ENCODE measurements around the gene EID2.

EID2 gene

DNA sequence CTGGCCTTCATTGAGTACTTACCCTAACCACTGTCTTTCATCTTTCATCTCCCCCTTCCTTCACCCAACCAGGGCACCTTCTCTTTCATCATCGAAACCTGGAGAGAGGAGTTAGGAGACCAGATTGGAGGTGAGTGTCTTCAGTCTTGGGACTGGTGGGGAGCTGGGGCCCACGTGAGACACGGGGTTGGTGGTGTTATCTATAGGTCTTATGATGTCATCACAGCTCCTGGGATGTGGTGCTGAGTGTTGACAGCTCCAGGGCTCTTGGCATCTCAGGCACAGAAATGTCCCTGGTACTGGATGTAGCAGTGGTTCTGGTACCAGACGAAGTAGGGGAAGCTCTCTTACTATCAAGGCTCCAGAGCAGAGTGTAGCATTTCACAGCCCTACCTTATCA, 39.4 kb downstream of the EID2 start:
- no peak for DNase-seq

DNA sequence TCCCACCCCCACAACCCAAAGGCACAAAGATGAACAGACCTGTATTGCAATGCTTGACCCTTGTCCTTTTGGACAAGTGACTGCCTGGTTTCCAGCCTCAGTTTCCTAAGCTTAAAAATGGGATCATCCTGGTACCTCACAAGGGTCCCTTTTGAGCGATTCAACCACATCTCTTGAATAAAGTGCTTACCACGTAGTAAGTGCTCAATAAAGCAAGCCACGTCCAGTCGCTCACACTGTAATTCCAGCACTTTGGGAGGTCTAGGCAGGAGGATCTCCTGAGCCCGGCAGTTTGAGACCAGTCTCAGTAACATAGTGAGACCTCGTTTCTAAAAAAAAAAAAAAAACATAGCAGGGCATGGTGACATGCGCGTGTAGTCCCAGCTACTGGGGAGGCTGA, 40.0 kb downstream of the EID2 start:
- DNase-seq, result no peak

DNA sequence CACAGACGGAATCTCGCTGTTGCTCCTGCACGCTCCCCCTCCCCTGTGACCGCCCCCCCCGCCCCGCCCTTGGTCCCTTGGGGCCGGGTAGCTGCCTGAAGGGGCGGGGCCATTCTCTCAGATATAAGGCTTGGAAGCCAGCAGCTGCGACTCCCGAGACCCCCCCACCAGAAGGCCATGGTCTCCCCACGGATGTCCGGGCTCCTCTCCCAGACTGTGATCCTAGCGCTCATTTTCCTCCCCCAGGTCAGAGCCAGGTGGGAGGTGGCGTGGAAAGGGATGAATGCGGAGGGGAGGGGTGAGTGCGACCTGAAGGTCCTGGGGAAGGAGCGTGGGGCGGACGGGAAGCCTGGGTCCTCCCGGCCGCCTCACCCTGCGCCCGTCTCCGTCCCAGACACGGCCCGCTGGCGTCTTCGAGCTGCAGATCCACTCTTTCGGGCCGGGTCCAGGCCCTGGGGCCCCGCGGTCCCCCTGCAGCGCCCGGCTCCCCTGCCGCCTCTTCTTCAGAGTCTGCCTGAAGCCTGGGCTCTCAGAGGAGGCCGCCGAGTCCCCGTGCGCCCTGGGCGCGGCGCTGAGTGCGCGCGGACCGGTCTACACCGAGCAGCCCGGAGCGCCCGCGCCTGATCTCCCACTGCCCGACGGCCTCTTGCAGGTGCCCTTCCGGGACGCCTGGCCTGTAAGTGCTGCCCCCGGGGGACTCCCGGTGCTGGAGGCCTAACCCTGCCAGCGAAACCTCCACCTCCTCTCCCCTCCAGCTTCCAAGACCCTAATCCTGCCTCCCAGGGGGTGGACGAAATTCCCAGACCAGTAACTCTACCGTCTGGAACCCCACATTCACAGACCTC, 40.9 kb downstream of the EID2 start, which contains the start of gene DLL3:
TSS of gene DLL3 (plus strand) at position 150 of the 845 bp plus-strand sequence. CDS start at position 178, 28 bp downstream.
- DNase-seq, result no peak

DNA sequence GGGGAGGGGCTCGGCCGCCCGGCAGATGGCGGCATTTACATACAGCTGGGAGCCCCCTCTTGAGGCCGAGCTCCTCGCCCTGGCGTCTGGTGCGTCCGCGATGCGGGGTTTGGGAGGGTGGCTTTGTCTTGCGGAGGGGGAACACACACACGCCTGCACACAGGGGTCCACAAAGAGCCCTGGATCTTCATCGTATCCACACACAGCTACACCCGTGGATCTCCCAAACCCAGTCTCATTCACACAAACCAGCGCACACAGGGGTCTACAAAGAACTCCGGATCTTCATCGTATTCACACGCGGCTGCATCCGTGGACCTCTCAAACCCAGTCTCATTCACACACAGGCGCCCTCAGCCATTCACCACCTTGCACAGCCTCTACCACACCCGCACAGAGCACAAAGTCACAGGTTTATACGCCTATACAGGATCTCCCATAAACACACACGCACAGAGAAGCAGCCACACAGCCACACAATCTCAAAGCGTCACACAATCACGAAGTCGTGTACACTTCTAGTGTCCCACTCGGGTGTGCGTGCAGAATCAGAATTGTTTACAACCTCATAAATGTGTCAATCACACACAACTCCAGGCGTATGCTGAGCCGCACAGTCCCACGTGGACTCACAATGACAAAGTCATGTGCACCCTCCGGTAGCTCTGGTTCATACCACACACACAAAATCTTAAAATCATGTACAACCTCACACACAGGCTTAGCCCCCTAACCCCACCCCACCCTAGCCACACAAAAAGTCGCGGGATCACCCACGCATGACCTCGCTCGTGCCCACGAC, 41.8 kb downstream of the EID2 start:
- no peak for DNase-seq

DNA sequence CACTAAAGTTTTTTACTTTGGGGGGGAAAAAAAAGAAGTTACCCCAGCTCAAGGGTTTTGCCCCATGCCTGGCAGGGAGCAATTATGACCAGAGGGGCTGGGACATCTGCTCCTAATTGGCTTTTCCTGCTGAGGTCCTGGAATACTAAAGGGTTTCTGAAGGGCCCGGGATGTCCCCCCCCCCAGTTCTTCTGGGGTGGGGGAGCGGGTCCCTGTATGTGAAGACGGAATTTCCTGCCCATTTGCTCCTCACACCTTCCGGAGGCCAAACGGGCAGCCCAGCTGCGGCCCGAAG, 42.3 kb downstream of the EID2 start:
- DNase-seq, result no peak

DNA sequence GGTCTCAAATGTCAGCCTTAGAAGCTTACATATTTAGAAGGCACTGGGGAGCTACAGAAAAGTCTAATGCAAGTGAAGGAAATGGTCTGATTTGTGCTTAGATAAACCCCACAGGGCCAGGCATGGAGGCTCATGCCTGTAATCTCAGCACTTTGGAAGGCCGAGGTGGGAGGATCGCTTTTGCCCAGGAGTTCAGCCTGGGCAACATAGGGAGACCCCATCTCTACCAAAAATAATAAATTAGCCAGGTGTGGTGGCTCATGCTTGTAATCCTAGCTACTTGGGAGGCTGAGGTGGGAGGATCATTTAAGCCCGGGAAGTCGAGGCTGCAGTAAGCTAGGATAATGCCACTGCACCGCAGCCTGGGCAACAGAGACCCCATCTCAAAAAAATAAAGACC, 43.9 kb downstream of the EID2 start:
- no peak for DNase-seq

DNA sequence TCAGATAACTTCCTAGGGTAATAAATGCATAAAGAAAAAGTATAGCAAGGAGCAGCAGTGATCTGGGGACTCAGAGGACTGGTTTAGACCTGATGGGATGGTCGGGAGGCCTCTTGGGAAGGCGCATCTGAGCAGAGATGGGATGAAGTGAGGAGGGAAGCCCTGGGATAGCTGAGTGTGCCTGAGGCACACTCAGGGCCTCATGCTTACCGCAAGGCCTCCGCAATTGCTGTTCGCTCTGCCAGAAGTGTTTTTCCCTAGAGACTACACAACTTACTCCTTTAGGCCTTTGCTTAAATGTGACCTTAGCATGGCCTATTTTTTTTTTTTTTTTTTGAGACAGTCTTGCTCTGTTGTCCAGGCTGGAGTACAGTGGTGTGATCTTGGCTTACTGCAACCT, 45.3 kb downstream of the EID2 start:
- no peak for DNase-seq

DNA sequence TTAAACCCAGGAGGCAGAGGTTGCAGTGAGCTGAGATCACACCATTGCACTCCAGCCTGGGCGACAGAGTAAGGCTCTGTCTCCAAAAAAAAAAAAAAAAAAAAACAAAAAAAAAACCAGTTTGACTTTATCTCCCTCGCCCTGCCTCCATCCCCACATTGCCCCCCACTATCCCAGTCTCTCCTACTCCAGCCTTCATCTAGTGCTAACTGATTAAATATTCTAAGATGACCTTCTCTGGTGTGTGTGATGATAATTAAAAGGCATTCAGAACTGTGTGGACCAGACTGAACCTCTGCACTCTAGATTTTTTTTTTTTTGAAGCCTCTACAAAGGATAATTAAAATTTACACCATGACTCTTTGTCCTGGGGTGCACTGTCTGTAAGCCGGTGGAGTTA, 47.2 kb downstream of the EID2 start:
- DNase-seq, result no peak

DNA sequence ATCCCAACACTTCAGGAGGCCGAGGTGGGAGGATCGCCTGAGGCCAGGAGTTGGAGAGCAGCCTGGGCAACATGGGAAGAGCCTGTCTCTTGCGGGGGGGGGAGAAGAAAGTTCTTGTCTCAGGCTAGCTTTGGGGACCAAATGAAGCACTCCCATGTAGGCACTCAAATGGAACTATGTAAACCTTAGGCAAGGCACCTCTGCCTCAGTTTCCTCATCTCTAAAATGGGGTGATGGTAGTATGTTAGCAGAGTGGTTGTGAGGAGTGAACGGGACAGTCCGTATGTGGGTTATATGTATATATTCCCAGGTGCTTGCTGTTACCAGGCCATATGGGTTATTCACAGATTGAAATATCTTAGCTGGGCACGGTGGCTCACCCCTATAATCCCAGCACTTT, 47.7 kb downstream of the EID2 start:
- DNase-seq, result no peak

DNA sequence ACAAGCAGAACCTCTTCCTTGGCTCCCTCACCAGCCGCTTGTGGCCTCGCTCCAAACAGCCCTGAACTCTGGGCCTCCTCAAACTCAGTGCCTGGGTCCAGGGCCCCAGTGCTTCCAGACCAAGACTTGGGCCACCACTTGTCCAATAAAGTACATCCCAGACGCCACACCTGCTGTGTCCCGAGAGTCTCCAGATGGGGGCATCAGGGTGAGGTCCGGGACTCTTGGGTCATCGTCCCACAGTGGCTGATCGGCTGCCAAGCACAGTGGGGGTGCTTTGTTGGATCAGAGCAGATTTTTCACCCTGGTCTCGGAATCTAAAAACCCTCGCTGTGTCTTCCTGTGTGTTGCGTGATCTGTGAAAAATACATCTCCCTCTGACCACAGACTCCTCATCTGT, 50.2 kb downstream of the EID2 start:
- no peak for DNase-seq

All from CD4-positive, alpha-beta T cell treated with Interleukin-17A for 1 hour (primary cell).